HG03442 (cell line): ENCODE measurements around the gene PROM2.

Experiments
- ATAC-seq: cut with Tn5 transposase; IDR thresholded peaks from one replicate; pipeline ENCODE4 v1.9.1; 2021; ENCODE audit warnings: mild to moderate bottlenecking, moderate library complexity; ENCODE audit not compliant: unreplicated experiment

The PROM2 gene

GRCh38 chr2:95306336-95306895 lies 32.2 kb downstream of the PROM2 start:
- ATAC-seq = no peak

GRCh38 chr2:95307036-95307435 lies 32.8 kb downstream of the PROM2 start:
- no peak for ATAC-seq

- ATAC-seq = no peak
Measured at GRCh38 chr2:95307878-95308277, 33.6 kb downstream of the PROM2 start.

GRCh38 chr2:95308426-95308990 lies 34.3 kb downstream of the PROM2 start:
- ATAC-seq = no peak

- no peak for ATAC-seq
Measured at GRCh38 chr2:95309599-95309998, 35.4 kb downstream of the PROM2 start.

- no peak for ATAC-seq
Measured at GRCh38 chr2:95310216-95310615, 36.0 kb downstream of the PROM2 start.

DNA sequence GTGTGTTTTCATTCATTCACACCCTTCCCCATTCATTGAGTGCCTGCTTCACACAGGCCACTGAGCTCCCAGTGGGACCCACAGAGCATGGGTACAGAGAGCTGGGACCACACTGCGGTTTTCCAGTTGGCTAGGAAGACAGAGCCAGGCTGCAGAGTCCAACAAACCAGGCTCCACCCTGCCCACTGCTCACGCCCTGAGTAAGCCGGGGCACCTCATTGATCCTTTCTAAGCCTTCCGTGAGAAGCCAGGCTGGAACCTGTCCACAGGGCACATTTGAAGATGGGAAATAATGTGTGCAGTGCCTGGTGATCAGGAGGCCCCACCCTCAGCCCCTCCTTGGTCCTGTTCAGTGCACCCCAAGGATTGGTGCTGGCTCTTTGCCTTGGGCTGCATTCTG lies 36.4 kb downstream of the PROM2 start:
- ATAC-seq = no peak

DNA sequence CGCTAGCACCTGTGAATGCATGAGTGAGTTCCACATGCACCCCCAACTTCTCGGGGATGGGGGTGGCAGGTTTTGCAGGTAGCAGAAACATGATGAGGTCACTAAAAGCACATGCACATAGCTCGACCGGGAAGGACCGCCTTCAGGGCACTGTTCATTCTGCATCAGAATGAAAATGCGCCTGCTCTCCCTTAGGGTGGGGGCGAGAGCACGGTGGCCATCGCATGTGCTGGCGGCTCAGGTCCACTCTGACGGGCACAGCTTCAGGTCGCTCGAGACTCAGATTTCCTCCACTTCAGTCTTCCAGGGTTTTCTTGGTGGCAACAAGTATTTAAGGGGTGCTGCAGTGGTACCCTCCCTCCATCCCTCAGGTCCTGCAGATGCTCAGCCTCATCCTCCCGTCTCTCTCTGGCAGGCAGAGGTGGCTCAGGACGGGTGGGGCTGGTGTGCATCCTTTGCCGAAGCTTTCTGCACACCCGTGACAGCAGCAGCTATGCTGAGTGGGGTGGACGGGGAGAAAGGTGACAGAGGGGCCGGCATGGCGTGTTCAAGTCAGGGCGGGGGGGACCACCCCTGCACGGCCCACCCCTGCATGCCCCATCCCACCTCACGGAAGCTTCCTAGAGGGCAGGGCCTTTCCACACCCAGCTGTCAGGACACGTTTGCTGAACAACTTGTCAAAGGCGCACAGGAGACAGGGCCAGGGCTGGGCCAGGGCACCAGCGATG lies 37.7 kb downstream of the PROM2 start:
- no peak for ATAC-seq

DNA sequence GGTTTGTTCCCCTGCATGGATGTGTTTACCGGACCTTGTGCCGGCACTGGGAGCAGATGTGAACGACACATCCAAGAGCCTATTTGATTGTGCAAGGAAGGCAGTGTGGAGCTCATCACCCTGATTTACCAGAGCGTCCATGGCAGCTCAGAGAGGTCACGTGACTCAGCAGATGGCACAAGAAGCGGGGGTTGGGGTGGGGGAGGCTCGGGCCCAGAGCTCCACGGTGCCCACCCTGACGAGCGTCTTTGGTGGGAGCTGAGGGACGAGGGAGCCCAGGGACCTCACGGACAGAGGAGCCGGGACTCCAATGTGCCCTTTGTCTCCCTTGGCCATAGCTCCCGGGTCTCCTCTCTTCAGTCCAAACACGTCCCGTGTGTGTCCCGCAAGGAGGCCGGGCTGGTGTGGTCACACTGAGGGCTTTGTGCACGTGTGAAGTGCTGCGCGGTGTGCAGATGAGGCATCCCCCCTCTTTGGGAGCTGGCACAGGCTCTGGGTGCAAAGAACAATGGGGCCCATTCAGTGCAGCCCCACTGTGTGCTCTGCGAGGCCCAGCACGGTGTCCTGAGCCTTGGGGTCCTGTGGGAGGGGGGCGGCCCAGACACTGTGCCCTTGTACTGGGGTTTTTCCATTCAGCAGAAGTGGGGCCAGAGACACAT lies 38.4 kb downstream of the PROM2 start:
- no peak for ATAC-seq

GRCh38 chr2:95313296-95314131 lies 39.3 kb downstream of the PROM2 start:
- ATAC-seq = no peak

DNA sequence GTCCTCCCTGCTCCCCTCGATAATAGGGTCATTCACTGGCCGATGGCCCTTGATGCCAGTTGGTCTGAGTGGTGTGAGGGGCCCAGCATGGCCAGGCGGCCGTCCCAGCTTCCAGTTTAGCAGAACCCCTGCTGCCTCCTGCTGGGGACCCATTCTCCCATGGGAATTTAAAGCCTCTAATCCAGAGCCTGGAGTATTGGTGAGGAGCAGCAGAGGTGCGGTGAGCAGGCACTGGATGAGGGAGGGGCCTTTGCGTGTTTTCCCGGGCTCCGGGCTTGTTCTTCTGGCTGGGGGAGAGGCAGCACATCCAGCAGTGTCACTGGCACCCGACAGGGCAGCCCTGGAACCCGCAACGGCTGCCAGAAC lies 40.3 kb downstream of the PROM2 start:
- no peak for ATAC-seq

- ATAC-seq = no peak
Measured at GRCh38 chr2:95314964-95315611, 40.8 kb downstream of the PROM2 start.

DNA sequence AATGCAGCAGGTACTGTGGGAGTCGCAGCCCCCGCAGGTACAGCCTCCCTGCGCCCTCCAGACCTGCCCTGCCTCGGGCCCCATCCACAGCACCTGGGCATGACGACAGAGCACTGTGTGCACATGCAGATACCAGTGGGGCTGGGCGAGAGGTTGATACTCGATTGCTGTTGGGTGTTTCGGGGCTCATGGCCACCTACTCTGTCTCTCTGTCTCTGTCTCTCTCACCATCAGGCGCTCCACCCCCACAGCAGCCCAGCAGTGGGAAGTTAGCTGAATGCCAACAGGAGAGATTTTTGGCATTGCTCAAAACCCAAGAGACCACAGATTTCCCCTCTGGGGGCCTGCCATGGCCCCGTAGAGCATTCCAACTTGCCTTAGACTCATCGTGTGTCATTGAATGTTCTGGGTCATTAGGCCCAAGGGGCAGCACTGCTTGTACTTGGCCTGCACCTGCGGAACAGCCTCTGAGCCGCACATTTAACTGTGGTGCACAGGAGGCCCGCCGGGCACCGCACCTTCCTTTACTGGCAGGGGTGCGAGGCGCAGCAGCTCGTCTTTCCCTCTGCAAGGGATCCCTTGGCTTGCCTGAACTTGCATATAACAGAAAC lies 41.7 kb downstream of the PROM2 start:
- no peak for ATAC-seq

DNA sequence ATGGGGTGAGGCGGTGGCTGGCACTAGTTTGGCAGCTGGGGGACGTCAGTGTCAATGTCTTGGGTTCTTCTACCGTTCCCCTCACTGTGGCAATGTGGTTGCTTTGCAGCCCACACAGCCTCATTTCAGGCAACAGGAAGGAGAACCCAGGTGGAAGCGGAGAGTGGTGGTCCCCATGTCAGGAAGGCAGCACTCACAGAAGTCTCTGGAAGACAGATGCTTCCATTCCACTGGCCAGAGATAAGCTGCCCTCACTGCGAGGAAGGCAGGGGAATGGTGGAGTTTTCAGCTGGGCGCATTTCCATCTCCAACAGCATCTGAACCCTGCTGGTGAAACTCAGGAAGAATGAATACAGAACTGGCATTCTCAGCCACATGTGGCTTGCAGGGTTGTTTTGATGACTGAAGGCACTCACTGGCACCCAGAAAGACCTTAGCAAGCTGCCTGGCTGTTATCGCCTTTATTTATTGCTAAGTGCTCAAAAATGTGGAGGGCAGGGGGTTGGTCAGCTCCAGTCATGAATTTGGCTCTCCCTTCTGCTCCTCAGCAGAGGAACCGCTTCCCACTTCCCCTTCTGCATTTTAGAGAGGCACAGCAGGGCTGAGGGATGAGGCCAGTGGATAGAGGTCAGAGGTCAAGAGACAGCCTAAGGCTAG lies 42.3 kb downstream of the PROM2 start:
- ATAC-seq = no peak

- no peak for ATAC-seq
Measured at GRCh38 chr2:95317123-95317500, 42.9 kb downstream of the PROM2 start.

- ATAC-seq = no peak
Measured at GRCh38 chr2:95317665-95318425, 43.6 kb downstream of the PROM2 start.

GRCh38 chr2:95318431-95319220 lies 44.4 kb downstream of the PROM2 start:
- no peak for ATAC-seq
